ENCODE results near the gene MRM2. TPM values are rescaled to one million over a fixed set of nuclear protein-coding genes. Genes with fewer than 3 reads are reported as not detected.

Gene MRM2
- total RNA-seq, result 10 to 100 TPM; 11.5 to 14.9 TPM
- 10 to 100 TPM; 14.4 to 19.8 TPM for polyA plus RNA-seq
- long read RNA-seq, donor 1, transcript MRM2-204 (3 exons, 1,819 nt), result minor isoform, 11 of 105 reads
- long read RNA-seq, donor 1, transcript MRM2-201 (3 exons, 1,601 nt), result major isoform, 31 of 105 reads
- long read RNA-seq, donor 1, partial matches to known transcripts, result 15 of 105 reads
- long read RNA-seq, donor 1, other reads (novel, unspliced or antisense), result 45 of 105 reads
- long read RNA-seq, donor 2, transcript MRM2-201 (3 exons, 1,601 nt), result major isoform, 8 of 22 reads
- long read RNA-seq, donor 2, partial matches to known transcripts, result 2 of 22 reads
- long read RNA-seq, donor 2, other reads (novel, unspliced or antisense), result 11 of 22 reads

GRCh38 chr7:2241580-2242540 is at the start of gene MRM2, which contains the start of gene NUDT1:
Gene MRM2 (minus strand): TSS chr7:2242205. CDS start chr7:2242169, 36 bp downstream.
Gene NUDT1 (plus strand): TSS chr7:2242226. CDS start chr7:2244575, 2,349 bp downstream.
- ATAC-seq (ENCODE audit: low FRiP score) (peak; percentile 93), DNase-seq (peak; percentile 86 to 94)
- intact Hi-C loops (cut with DNase I), result loop anchor here (10.0 kb wide), 2 partner anchors 103 to 667 kb away; partner anchors contain the start of gene PSMG3 (in 1 of the 2)
- Histone ChIP-seq H3K27me3 (ENCODE audit: control insufficient read depth in 1 of 2, insufficient read depth in 2 of 2, low read length in 1 of 2) (no peaks in the 10 kb centered on the region), H3K4me1 (ENCODE audit: control insufficient read depth in 1 of 2, insufficient read depth in 2 of 2, low read length in 2 of 2) (peaks cover 0 to 4% of the 10 kb centered on the region in 2 donors), H3K36me3 (ENCODE audit: control insufficient read depth in 1 of 2, insufficient read depth in 2 of 2, low read length in 1 of 2) (no peaks in the 10 kb centered on the region), H3K4me3 (ENCODE audit: low read length in 2 of 2) (peak within 1 kb of the TSS; percentile 91 to 96), H3K9me3 (ENCODE audit: control insufficient read depth, low read length) (no peaks in the 10 kb centered on the region), H3K27ac (ENCODE audit: low read depth in 1 of 2, low read length in 2 of 2) (no peak within 1 kb of the TSS)
- WGBS, 2 donors, result 0 to 1% methylated on average over 77 to 81 of the region's 81 CpGs

GRCh38 chr7:2290877-2291276 is 48.9 kb upstream of the MRM2 start:
- ATAC-seq (ENCODE audit: low FRiP score) (no peak), DNase-seq (no peak)
- 96% methylated on average over 6 of the region's 6 CpGs for WGBS, 2 donors
- no peaks in the 10 kb centered on the region for H3K27me3 ChIP-seq (ENCODE audit: control insufficient read depth in 1 of 2, insufficient read depth in 2 of 2, low read length in 1 of 2)
- intact Hi-C loops (cut with DNase I), result no loop called here
- H3K4me1 ChIP-seq (ENCODE audit: control insufficient read depth in 1 of 2, insufficient read depth in 2 of 2, low read length in 2 of 2), result no peaks in the 10 kb centered on the region
- no peaks in the 10 kb centered on the region for H3K36me3 ChIP-seq (ENCODE audit: control insufficient read depth in 1 of 2, insufficient read depth in 2 of 2, low read length in 1 of 2)
- no peak overlapping the region for H3K27ac ChIP-seq (ENCODE audit: low read depth in 1 of 2, low read length in 2 of 2)
- H3K4me3 ChIP-seq (ENCODE audit: low read length in 2 of 2), result no peak overlapping the region
- no peaks in the 10 kb centered on the region for H3K9me3 ChIP-seq (ENCODE audit: control insufficient read depth, low read length)

- 89 to 91% methylated on average over 13 of the region's 13 CpGs for WGBS, 2 donors
- H3K27me3 ChIP-seq (ENCODE audit: control insufficient read depth in 1 of 2, insufficient read depth in 2 of 2, low read length in 1 of 2), result no peaks in the 10 kb centered on the region
- intact Hi-C loops (cut with DNase I), result no loop called here
- no peaks in the 10 kb centered on the region for H3K36me3 ChIP-seq (ENCODE audit: control insufficient read depth in 1 of 2, insufficient read depth in 2 of 2, low read length in 1 of 2)
- no peak for ATAC-seq (ENCODE audit: low FRiP score)
- H3K4me3 ChIP-seq (ENCODE audit: low read length in 2 of 2), result no peak overlapping the region
- no peak overlapping the region for H3K27ac ChIP-seq (ENCODE audit: low read depth in 1 of 2, low read length in 2 of 2)
- no peaks in the 10 kb centered on the region for H3K4me1 ChIP-seq (ENCODE audit: control insufficient read depth in 1 of 2, insufficient read depth in 2 of 2, low read length in 2 of 2)
- H3K9me3 ChIP-seq (ENCODE audit: control insufficient read depth, low read length), result no peaks in the 10 kb centered on the region
- DNase-seq, result no peak
Measured at GRCh38 chr7:2289621-2290020, 47.6 kb upstream of the MRM2 start.

GRCh38 chr7:2289111-2289586 is 47.1 kb upstream of the MRM2 start:
- Histone ChIP-seq H3K4me3 (ENCODE audit: low read length in 2 of 2) (no peak overlapping the region), H3K27ac (ENCODE audit: low read depth in 1 of 2, low read length in 2 of 2) (no peak overlapping the region), H3K4me1 (ENCODE audit: control insufficient read depth in 1 of 2, insufficient read depth in 2 of 2, low read length in 2 of 2) (no peaks in the 10 kb centered on the region), H3K36me3 (ENCODE audit: control insufficient read depth in 1 of 2, insufficient read depth in 2 of 2, low read length in 1 of 2) (no peaks in the 10 kb centered on the region), H3K27me3 (ENCODE audit: control insufficient read depth in 1 of 2, insufficient read depth in 2 of 2, low read length in 1 of 2) (no peaks in the 10 kb centered on the region), H3K9me3 (ENCODE audit: control insufficient read depth, low read length) (no peaks in the 10 kb centered on the region)
- intact Hi-C loops (cut with DNase I), result no loop called here
- ATAC-seq (ENCODE audit: low FRiP score) (no peak), DNase-seq (no peak)
- WGBS, 2 donors, result 84 to 86% methylated on average over 20 of the region's 20 CpGs

GRCh38 chr7:2288503-2288902 is 46.5 kb upstream of the MRM2 start:
- Histone ChIP-seq H3K9me3 (ENCODE audit: control insufficient read depth, low read length) (no peaks in the 10 kb centered on the region), H3K27me3 (ENCODE audit: control insufficient read depth in 1 of 2, insufficient read depth in 2 of 2, low read length in 1 of 2) (no peaks in the 10 kb centered on the region), H3K4me1 (ENCODE audit: control insufficient read depth in 1 of 2, insufficient read depth in 2 of 2, low read length in 2 of 2) (no peaks in the 10 kb centered on the region), H3K4me3 (ENCODE audit: low read length in 2 of 2) (no peak overlapping the region), H3K27ac (ENCODE audit: low read depth in 1 of 2, low read length in 2 of 2) (no peak overlapping the region), H3K36me3 (ENCODE audit: control insufficient read depth in 1 of 2, insufficient read depth in 2 of 2, low read length in 1 of 2) (no peaks in the 10 kb centered on the region)
- ATAC-seq (ENCODE audit: low FRiP score), result no peak
- 91 to 94% methylated on average over 8 of the region's 8 CpGs for WGBS, 2 donors
- no peak for DNase-seq
- intact Hi-C loops (cut with DNase I), result no loop called here

- ATAC-seq (ENCODE audit: low FRiP score), result no peak
- Histone ChIP-seq H3K36me3 (ENCODE audit: control insufficient read depth in 1 of 2, insufficient read depth in 2 of 2, low read length in 1 of 2) (no peaks in the 10 kb centered on the region), H3K4me3 (ENCODE audit: low read length in 2 of 2) (no peak overlapping the region), H3K9me3 (ENCODE audit: control insufficient read depth, low read length) (no peaks in the 10 kb centered on the region), H3K27me3 (ENCODE audit: control insufficient read depth in 1 of 2, insufficient read depth in 2 of 2, low read length in 1 of 2) (no peaks in the 10 kb centered on the region), H3K4me1 (ENCODE audit: control insufficient read depth in 1 of 2, insufficient read depth in 2 of 2, low read length in 2 of 2) (no peaks in the 10 kb centered on the region), H3K27ac (ENCODE audit: low read depth in 1 of 2, low read length in 2 of 2) (no peak overlapping the region)
- DNase-seq, result no peak
- 91% methylated on average over 8 of the region's 8 CpGs for WGBS, 2 donors
- intact Hi-C loops (cut with DNase I), result no loop called here
Measured at GRCh38 chr7:2287745-2288144, 45.7 kb upstream of the MRM2 start.

GRCh38 chr7:2283074-2283473 is 41.1 kb upstream of the MRM2 start:
- Histone ChIP-seq H3K27me3 (ENCODE audit: control insufficient read depth in 1 of 2, insufficient read depth in 2 of 2, low read length in 1 of 2) (no peaks in the 10 kb centered on the region), H3K27ac (ENCODE audit: low read depth in 1 of 2, low read length in 2 of 2) (no peak overlapping the region), H3K9me3 (ENCODE audit: control insufficient read depth, low read length) (no peaks in the 10 kb centered on the region), H3K36me3 (ENCODE audit: control insufficient read depth in 1 of 2, insufficient read depth in 2 of 2, low read length in 1 of 2) (peaks cover 0 to under 1% of the 10 kb centered on the region in 2 donors), H3K4me3 (ENCODE audit: low read length in 2 of 2) (no peak overlapping the region), H3K4me1 (ENCODE audit: control insufficient read depth in 1 of 2, insufficient read depth in 2 of 2, low read length in 2 of 2) (no peaks in the 10 kb centered on the region)
- ATAC-seq (ENCODE audit: low FRiP score) (peak; percentile 46), DNase-seq (no peak)
- intact Hi-C loops (cut with DNase I), result no loop called here
- 96% methylated on average over 17 to 20 of the region's 20 CpGs for WGBS, 2 donors

- H3K27me3 ChIP-seq (ENCODE audit: control insufficient read depth in 1 of 2, insufficient read depth in 2 of 2, low read length in 1 of 2), result no peaks in the 10 kb centered on the region
- no peaks in the 10 kb centered on the region for H3K9me3 ChIP-seq (ENCODE audit: control insufficient read depth, low read length)
- no peak overlapping the region for H3K27ac ChIP-seq (ENCODE audit: low read depth in 1 of 2, low read length in 2 of 2)
- no peaks in the 10 kb centered on the region for H3K4me1 ChIP-seq (ENCODE audit: control insufficient read depth in 1 of 2, insufficient read depth in 2 of 2, low read length in 2 of 2)
- WGBS, 2 donors, result 94% methylated on average over 14 of the region's 14 CpGs
- H3K36me3 ChIP-seq (ENCODE audit: control insufficient read depth in 1 of 2, insufficient read depth in 2 of 2, low read length in 1 of 2), result peaks cover 0 to 2% of the 10 kb centered on the region in 2 donors
- no peak for DNase-seq
- H3K4me3 ChIP-seq (ENCODE audit: low read length in 2 of 2), result no peak overlapping the region
- no peak for ATAC-seq (ENCODE audit: low FRiP score)
- intact Hi-C loops (cut with DNase I), result no loop called here
Measured at GRCh38 chr7:2282185-2282751, 40.3 kb upstream of the MRM2 start.

Data from aorta (tissue), 5 donors.